Hematopoietic multipotent progenitor cell treated with erythropoietin and hydrocortisone succinate and interleukin-3 and kit ligand, for 8 days (in vitro differentiated cells): Measurements from ENCODE around the gene DNAJB8.

Source experiments
- DNase-seq: peaks from one replicate; pipeline ENCODE4 v3.0.0-alpha.2; 2015

The DNAJB8 gene

DNA sequence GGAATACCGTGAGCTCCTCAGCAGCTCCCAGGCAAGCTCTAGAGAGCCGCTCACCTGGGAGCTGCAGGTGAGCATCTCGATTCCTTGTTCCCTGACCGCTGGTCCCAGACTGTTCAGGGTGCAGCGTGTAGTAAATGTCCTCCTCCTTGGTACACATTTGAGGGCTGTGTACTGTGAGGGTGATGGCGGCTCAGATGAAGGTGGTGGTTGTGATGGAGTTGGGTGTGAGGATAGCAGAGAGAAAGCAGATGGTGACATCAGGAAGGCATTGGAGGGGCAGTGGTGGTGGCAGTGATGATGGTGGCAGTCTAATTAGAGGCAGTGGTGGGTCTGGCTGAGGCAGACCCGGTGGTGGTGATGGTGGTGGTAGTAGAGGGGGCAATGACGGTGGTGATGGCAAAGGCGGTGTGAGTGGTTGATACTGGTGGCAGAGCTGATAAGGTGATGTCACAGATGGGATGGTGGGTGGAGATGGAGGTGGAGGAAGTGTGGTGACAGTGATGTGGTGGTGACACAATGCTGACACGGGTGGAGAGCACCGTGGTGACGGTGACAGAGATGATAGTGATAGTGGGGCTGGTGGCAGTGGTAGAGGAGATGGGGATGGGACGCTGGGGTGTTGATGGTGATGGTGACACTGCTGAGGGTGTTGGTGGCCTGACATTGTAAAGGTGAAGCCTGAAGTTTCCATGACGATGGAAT, at the start of gene DNAJB8:
DNAJB8 (minus strand) TSS at position 51 of the 702 bp plus-strand sequence. CDS start 3,645 bp downstream, outside the sequence.
- DNase-seq = peak; percentile 32

DNA sequence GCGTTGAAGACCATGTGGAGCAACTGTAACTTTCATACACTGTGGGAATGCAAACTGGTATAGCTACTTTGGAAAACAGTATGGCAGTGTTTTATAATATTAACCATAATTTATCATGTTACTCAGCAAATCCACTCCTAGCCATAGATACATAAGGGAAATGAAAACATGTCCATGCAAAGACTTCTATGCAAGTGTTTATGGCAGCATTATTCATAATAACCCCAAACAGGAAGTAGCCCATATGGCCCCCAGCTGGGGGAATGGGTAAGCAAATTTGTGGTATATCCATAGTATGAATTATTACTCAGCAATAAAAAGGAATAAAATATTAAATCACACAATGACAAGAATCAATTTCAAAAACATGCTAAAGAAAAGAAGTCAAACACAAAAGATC, 49.3 kb upstream of the DNAJB8 start:
- no peak for DNase-seq

DNA sequence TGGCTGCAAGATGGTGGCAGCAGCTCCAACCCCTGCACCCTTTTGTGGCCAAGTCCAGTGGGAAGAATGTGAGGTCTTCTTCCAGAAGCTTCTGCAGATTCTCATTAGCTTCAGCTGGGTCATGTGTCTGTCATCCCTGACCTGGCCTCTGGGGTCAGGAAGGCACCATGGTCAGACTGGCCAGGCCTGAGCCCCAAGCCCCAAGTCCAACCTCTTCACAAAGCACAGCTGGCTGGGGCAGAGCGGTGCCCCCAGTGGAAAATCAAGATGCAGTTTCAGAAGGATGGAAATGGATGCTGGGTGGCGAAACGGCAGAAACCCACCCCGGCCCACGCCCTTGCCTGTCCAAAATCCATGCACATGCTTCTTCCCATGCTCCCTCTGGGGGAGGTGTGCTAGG, 42.2 kb upstream of the DNAJB8 start:
- DNase-seq = no peak

DNA sequence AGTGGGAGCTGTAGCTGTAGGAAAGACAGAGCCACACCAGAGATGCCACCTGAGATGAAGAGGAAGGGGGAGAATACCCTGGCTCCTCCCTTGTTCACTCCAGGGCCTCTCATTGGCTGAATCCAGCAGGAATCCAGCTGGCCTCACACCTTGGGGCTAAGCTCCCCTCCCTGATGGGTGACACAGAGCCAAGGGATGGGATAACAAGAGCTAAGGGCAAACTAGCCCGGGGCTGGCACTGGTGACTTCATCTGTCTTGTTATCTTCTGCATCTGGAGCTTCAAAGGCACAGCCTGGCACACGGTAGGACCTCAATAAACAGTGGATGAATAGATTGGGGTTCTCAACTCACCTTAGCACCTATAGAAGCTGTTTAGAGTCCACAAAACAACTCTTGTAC, 40.1 kb upstream of the DNAJB8 start:
- no peak for DNase-seq

DNA sequence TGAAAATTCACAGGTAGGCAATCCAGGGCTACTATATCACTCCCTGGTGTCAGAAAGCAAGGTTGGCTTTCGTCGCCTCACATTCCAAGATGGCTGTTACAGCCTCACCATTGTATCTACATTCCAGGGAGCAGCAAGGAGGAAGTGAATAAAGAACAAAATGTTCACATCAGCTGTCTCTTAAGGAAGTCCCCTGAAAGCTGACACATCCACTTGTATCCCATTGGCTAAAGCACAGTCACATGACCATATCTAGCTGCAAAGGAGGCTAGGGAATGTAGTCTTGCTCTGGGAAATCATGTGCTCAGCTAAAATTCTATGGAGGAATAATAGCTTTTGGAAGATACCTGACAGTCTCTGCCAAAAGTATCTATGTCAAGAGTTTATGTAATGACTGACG, 39.1 kb upstream of the DNAJB8 start:
- peak; percentile 34 for DNase-seq

DNA sequence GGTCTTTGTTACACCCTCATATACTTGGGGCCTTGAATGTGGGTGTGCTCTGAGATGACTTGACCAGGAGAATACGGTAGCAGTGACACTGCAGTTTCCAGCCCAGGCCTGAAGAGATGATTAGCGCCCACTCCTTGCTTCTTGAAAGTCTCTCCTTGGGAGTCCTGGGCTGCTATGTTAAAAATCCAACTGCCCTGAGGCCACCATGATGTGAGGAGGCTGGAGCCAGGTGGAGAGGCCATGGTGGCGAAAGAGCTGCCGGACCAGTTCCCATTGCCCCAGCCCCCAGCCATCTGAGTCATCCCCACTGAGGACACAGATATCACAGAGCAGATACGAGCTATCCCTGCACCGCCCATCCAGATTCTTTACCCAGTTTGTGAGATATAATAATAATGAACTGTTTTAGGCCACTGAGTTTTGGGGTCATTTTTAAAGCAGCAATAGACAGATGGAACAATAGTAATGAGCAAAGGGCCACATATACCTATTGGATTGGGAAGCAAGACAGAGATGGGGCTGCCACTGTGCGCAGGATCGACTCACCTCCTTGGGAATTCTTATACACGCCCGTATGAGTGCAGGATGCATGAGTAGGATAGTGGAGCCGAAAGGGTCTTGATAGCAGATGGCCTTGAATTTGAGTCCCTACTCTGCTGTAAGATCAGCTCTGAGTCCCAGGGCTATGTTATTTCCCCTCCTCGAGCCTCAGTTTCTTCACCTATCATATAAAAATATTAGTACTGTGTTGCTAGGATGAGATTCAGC, 38.5 kb upstream of the DNAJB8 start:
- DNase-seq = peak; percentile 51

DNA sequence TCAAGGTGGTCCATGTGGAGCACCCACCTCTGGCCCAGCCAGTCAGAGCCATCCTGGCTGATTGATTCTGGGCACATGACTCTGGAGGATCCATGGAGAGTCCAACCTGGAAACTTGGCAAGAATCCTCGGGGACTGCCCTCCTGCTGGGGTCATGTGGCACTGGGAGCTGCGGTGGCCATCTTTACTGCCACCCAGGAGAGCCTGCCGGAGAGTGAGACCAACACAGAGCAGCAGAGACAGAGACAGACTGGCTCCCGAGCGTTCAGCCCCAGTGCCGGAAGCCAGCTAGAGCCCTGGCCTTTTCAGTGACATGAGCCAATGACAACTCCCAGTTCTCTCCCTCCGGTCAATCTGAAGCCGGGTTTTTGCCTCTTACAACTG, 37.8 kb upstream of the DNAJB8 start:
- DNase-seq = no peak

DNA sequence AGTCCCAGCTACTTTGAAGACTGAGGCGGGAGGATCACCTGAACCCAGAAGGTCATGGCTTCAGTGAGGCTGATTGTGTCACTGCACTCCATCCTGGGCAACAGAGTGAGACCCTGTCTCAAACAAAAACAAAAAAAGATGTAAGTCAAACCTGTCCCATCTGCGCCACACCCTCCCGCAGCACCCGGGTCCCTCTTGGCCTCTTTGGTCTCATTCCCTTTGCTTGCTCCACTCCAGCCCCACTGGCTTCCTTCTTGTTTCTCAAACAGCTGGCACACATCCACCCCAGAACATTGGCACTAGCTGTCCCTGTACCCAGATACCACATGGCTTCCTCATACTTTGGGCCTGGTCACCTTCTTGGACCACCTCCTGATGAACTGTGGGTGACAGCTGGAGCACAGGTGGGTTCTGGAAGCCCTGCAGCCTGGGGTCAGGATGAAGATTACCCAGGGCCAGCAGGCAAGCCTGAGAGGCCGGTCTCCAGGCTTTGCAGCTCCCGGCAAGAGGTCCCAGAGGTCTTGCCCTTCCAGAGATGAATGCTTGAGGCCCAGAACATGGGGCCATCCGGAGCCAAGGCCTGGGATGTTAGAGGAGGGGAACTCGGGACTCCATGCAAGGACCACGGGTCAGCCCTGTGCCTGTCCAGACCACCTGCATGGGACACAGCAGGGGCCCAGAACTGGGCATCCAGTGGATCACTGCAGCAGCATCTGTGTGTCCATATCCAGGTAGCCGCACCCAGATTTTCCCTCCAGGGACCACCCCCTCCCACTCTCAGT, 37.3 kb upstream of the DNAJB8 start:
- DNase-seq = no peak

DNA sequence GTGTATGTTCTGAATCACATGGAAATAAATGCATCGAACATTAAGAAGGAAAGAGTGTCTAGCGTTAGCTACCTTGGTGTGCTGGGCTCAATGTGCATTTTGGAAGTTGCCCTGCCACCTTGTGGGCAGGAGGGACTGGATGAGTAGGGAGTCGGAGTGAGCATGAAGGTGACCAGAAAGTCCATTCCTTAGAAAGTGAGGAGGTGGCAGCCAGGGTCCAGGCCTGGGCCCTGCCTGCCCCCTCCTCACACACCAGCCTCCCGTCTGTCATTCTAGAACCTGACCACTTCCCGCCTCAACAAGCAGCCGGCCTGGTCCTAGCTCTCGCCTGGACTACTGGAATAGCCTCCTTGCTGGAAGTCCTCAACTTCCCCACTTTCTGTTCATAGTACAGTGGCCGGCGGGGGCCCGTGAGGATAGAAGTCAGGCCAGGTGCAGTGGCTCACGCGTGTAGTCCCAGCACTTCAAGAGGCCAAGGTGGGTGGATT, 36.5 kb upstream of the DNAJB8 start:
- peak; percentile 38 for DNase-seq

DNA sequence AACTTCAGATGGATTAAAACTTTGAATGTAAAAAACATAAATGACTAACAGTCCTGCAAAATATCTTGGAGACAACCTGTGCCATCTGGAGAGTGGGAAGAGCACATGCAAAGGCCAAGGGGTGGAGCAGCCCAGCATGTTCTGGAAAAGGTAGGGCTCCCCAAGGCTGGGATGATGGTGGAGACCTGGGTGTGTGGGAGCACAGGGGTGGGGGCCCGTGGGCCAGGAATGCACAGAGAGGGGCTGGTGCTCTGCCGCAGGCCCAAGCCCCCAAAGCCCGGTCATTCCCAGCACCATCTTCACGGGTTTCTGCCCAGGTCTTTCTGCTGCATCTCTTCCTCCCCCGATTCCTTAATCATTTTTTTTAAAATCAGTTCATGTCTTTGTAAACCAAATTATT, 36.0 kb upstream of the DNAJB8 start:
- no peak for DNase-seq

DNA sequence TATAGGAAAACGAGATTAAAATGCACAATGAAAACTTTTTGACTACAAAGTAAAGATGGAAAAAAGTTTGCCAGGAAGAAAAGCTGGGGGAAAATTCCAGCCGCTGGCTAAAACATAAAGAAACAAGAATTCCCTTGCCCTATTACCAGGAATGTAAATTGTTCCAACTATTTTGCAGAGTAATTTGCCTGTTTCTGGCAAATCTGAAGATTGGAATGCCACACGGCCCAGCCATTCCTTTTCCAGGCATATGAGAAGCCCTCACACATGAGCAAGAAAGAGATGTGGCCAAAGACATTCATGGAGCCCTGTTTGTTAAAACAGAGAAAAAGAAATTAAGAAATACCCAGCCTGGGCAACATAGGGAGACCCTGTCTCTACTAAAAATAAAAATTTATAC, 34.7 kb upstream of the DNAJB8 start:
- no peak for DNase-seq

DNA sequence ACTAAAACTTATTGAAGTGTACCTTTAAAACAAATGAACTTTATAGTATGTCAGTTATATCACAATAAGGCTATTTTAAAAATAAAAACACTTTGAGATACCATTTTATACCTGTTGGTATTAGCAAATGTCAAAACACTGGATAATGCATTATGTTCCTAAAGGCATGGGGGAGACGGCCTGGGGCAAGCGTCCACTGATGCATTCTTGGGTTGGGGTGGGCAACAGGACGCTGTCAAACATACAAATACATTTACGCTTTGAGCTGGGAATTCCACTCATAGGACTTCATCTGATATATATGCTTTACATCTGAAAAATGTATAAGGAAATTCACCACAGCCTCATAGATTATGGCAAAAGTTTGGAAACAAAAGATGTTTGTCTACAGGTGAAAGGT, 33.9 kb upstream of the DNAJB8 start:
- no peak for DNase-seq

DNA sequence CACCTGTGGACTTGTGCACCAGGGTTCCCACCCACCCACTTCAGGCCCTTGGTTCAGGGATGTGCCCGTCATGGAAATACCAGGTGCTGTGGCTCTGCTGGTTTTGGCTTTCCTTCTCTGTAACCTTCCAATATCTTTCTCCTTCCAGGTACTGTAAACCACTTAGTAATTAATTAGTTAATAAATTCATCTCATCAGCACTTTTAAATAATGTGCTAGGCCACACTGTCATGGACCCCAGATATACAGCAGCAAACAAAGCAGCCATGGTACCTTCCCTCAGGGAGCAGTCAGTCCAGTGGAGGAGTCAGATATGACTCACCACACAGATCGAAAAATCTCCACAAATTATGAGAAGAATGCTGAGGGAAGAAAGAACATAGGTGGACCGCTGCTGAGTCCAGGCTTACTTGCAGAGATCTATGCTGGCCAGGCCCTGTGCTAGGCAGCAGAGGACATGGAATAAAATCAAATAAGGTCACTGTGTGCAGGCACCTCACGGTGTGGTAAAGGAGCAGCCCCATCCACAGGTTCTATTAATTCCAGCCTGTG, 33.1 kb upstream of the DNAJB8 start:
- no peak for DNase-seq

DNA sequence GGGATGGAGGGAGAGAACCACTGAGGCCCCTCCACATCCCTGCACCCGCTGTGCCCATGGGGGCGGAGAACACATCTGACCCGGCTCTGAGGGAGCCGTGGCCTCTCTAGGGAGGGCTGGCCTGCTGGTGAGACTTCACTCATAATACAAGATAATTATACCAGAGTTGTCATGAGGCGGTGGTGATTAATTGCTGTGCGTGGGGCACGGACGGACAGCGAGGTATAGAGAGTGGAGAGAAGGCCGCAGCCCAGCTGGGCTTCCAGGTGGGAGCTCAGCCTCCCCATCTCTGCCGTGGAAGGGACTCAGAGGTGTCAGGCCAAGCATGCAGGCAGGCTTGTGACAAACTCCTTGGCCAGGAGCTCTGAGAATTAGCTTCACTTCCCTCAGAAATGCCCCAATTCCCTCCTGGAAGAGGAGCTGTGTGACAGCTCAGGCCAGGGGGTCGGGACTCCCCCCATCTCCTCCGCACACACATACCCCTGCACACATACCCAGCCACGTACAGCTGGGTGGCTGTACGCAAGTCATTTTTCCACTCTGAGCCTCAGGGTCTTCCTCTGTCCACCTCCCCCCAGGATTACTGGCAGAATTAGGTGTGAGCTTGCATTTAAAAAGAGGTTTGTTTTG, 32.3 kb upstream of the DNAJB8 start:
- no peak for DNase-seq

DNA sequence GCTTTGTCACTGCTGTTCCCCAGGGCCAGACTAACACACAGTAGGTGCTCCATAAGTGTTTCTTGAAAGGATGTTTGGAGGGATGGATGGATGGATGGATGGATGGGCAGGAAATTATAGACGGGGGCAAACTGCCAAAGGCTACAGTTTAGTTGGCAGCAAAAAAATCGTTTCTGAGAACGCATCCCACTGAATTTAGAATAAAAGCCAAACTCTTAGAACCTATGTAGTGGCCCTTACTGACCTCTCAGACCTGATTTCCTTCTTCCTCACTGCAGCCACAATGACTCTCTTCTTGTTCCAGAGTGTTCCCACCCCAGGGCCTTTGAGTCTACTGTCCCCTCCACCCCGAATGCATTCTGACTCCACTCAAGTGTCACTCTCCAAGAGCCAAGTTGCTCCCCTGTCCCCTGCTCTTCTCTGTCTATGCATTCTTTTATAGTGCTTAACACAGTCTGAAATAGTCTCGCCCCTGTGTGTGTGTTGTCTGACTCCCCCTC, 31.5 kb upstream of the DNAJB8 start:
- DNase-seq = no peak

DNA sequence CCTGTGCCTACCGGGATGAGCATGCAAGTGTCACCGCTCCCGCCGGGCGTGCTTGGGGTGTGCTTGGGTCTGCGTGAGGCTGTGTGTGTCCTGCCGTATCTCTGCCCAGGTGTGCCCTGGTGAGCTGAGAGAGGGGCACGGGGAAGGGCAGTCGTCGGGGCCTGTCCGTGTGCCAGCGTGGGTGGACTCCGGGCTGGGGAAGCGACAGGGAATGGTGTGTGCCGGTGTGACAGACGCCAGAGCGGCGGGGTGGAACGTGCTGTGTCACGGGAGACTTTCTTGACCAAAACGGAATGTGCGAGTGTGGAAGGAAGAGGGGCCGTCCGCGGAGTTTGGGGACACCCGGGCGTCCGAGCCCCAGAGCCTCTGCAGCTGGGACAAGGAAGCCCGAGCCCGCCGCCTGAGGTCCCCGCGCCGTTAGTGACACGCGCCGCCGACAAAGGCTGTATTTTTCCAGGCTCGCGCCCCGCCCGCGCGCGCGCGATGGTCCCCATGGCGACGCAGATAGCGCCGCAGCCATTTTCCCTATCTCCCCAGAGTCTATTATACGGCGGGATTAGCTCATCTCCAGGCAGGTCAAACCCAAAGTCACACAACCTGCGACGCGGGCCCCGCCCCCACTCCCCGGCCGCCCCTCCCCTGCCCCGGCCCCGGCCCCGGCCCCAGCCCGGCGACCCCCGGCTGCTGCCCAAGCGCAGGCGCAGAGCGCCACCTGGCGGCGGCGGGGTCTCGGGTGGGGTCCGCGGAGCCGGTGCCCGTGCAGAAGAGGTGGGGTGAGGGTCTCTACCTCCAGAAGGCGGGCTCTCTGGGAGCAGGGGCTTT, 30.8 kb upstream of the DNAJB8 start:
- peak; percentile 84 for DNase-seq

DNA sequence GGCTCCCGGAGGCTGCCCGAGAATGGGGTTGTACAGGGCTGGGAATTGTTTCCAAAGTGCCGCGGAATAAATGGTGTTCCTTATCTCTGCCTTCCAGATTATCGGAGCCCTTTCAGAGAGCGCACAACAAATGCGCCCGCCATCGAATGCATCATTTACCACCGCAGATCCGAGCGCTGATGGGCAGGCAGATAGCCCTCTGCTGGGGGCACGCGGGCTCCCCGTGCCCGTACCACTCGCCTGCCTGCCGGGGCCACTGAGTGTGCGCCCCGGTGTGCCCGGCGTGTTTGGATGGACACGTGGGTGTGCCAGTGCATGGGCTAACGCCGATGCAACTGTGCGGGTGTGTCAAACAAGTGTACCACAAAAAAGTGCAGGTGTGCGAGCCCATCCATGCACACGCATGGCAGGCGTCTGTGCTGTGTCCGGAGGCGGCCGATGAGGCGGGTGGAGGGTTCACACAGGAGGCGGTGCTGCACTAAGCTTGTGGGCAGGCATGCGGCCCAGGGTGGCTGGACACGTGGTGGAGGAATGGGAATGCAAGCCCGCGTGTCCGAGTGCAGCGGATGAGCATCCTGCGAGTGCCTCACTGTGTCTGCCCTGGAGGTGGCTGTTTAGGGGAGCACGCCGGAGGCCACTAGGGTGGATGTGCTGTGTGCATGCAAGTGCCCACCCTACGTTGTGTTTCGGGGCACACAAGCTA, 30.1 kb upstream of the DNAJB8 start:
- peak; percentile 27 for DNase-seq

DNA sequence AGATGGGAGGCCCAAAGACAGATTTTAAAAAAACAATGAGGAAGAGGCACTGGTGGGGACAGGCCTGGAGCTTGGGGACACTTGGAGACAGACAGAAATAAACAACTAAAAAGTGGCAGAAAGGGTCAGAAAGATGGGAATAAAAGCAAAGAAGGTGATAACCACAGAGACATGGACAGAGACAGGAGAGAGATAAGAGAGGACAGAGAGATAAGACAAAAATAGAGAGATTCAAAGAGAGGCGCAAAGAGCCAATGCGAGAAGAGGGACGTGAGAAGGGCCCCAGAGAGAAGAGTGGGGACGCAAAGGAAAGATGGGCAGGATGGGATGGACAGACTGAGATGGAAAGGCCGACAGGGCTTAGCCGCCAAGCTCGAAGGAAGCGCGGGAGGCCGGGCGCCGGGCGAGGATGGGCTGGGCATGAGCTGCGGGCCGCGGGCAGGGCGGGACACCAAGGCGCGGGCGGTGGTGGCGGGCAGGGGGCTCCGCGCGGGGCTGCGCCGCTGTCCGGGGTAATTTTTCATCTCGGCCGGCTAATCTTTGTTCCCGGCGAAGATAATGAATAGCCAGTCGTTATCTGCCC, 29.4 kb upstream of the DNAJB8 start:
- DNase-seq = no peak

DNA sequence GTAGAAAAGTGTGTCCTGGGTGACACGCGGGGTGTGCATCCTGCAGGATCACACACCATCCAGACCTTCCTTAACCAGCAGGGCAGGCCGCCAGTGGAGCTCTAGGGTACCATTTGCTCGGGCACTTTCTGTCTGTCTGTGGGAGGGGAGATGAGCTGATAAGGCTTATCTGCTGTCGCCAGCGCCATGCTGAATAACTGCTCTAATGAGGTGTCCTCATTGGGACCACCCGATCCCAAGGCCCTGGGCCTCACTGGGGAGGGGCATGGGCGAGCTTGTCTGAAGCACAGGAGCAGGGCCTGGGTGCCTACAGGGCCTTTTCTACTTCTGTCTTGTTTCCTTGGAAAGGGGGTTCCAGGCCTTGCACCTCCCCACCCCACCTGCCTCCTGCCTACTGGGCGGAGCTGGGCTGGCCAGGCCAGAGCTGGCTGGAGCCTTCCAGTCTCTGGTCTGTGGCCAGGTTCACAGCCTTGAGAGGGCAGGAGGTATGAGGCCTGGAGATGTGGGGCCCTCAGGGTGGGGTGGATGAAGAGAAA, 28.8 kb upstream of the DNAJB8 start:
- peak; percentile 84 for DNase-seq

DNA sequence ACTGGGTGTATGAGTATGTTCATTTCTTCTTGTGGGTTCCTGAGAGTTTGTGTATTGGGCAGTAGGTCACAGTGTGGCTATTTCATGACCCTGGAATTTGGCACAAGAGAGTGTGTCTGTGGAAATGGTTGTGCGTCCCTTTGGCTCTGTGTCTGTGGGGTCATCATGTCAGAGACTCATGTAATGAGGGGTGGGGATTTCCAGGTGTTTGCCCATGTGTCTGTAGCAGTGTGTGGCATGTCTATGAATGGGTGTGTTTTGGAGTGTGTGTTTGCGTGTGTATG, 27.6 kb upstream of the DNAJB8 start:
- no peak for DNase-seq
